Lower leg skin (tissue), 3 donors: ENCODE results near the gene FBLN2.

ENCODE experiments used
- POLR2A ChIP-seq, 2 donors: fragments of 450-650 bp; IDR thresholded peaks; one replicate each; pipeline ENCODE4 v1.6.1; 2016 to 2017; ENCODE audit warnings: antibody characterized with exemption in 2 of 2, mild to moderate bottlenecking in 1 of 2, moderate library complexity in 1 of 2
- TF ChIP-seq, protein P1 (sequence below), 3 donors: fragments of 450-650 bp; IDR thresholded peaks; one replicate each; pipeline ENCODE4 v1.5.1; 2016; ENCODE audit warnings: antibody characterized with exemption in 3 of 3, mild to moderate bottlenecking in 3 of 3, moderate library complexity in 2 of 3

GRCh38 chr3:13599887-13600450, 51.0 kb downstream of the FBLN2 start:
- TF ChIP-seq, protein P1, sequence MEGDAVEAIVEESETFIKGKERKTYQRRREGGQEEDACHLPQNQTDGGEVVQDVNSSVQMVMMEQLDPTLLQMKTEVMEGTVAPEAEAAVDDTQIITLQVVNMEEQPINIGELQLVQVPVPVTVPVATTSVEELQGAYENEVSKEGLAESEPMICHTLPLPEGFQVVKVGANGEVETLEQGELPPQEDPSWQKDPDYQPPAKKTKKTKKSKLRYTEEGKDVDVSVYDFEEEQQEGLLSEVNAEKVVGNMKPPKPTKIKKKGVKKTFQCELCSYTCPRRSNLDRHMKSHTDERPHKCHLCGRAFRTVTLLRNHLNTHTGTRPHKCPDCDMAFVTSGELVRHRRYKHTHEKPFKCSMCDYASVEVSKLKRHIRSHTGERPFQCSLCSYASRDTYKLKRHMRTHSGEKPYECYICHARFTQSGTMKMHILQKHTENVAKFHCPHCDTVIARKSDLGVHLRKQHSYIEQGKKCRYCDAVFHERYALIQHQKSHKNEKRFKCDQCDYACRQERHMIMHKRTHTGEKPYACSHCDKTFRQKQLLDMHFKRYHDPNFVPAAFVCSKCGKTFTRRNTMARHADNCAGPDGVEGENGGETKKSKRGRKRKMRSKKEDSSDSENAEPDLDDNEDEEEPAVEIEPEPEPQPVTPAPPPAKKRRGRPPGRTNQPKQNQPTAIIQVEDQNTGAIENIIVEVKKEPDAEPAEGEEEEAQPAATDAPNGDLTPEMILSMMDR (IDR thresholded peaks at IDR 0.05), result no peak
- no peak for TF ChIP-seq POLR2A (IDR thresholded peaks at IDR 0.05)
